Stimulated activated CD8-positive, alpha-beta memory T cell treated with anti-CD3 and anti-CD28 coated beads, Interleukin-4, amount 100 ng/mL, for 24 hours (primary cell): Measurements from ENCODE around the gene CREBBP.

Experiments used
- DNase-seq: peaks from one replicate; pipeline ENCODE4 v3.0.0-alpha.2; 2020; ENCODE audit warnings: low read depth

Gene CREBBP

GRCh38 chr16:3736116-3736515 is 144.4 kb downstream of the CREBBP start:
- DNase-seq, result no peak

GRCh38 chr16:3735541-3735940 is 145.0 kb downstream of the CREBBP start:
- DNase-seq, result no peak

- DNase-seq, result no peak
Measured at GRCh38 chr16:3734758-3735221, 145.7 kb downstream of the CREBBP start.

GRCh38 chr16:3734084-3734757 is 146.3 kb downstream of the CREBBP start:
- DNase-seq, result no peak

- no peak for DNase-seq
Measured at GRCh38 chr16:3732171-3732570, 148.3 kb downstream of the CREBBP start.

GRCh38 chr16:3731126-3731935 is 149.2 kb downstream of the CREBBP start:
- DNase-seq, result no peak

GRCh38 chr16:3730161-3731125 is 150.1 kb downstream of the CREBBP start:
- no peak for DNase-seq

GRCh38 chr16:3729161-3730112 is 151.1 kb downstream of the CREBBP start:
- DNase-seq, result no peak

GRCh38 chr16:3728424-3729160 is 151.9 kb downstream of the CREBBP start:
- DNase-seq, result no peak

- no peak for DNase-seq
Measured at GRCh38 chr16:3727806-3728381, 152.6 kb downstream of the CREBBP start.

GRCh38 chr16:3726021-3726687 is 154.4 kb downstream of the CREBBP start:
- DNase-seq, result no peak

- no peak for DNase-seq
Measured at GRCh38 chr16:3725276-3725675, 155.2 kb downstream of the CREBBP start.

- no peak for DNase-seq
Measured at GRCh38 chr16:3722508-3722907, 158.0 kb downstream of the CREBBP start.

- DNase-seq, result no peak
Measured at GRCh38 chr16:3720418-3720817, 160.1 kb downstream of the CREBBP start.

- DNase-seq, result no peak
Measured at GRCh38 chr16:3718628-3719027, 161.9 kb downstream of the CREBBP start.

GRCh38 chr16:3718019-3718391 is 162.5 kb downstream of the CREBBP start:
- DNase-seq, result no peak

GRCh38 chr16:3717235-3718018 is 163.1 kb downstream of the CREBBP start, which contains the start of gene TRAP1:
Gene TRAP1, minus strand, starts transcription at chr16:3717524. Its CDS starts 16 bp downstream, at chr16:3717508.
- DNase-seq, result peak; percentile 85

- no peak for DNase-seq
Measured at GRCh38 chr16:3716831-3717234, 163.7 kb downstream of the CREBBP start.

- DNase-seq, result no peak
Measured at GRCh38 chr16:3715430-3715829, 165.1 kb downstream of the CREBBP start.
